Panc1 (cell line): Measurements from ENCODE around the gene TMEM201. TPM values are rescaled to one million over a fixed set of nuclear protein-coding genes. Genes with fewer than 3 reads are reported as not detected.

Experiments
- ATAC-seq: fragments of 200-7000 bp; cut with Tn5 transposase; 2 replicates; pipeline ENCODE4 v1.9.1; 2020; ENCODE audit warnings: mild to moderate bottlenecking, moderate library complexity
- BruUV-seq: library from RNA; stranded (reverse); fragments of 400-500 nt; replicated peaks from 2 replicates; lab custom pipeline; 2021; lab: Mats Ljungman, UMichigan
- CTCF ChIA-PET: fragments of 300-600 bp; sonication (Branson Sonifier 250); formaldehyde crosslinking; loops from one replicate; lab custom pipeline; 2022; ENCODE audit warnings: antibody characterized with exemption; lab: Charles Lee
- POLR2A ChIA-PET: fragments of 300-600 bp; sonication (Branson Sonifier 250); formaldehyde crosslinking; loops from one replicate; lab custom pipeline; 2022; ENCODE audit warnings: antibody characterized with exemption; lab: Charles Lee
- DNase-seq: peaks from one replicate; pipeline ENCODE4 v3.0.0-alpha.2; 2010; ENCODE audit warnings: low read depth, low spot score
- H3K27ac ChIP-seq: 2 replicates; pipeline ENCODE4 v1.5.1; 2011; ENCODE audit warnings: mild to moderate bottlenecking, low read length, inconsistent platforms
- H3K27me3 ChIP-seq: fragments of 200-500 bp; sonication (Bioruptor generic); 2 replicates; pipeline ENCODE4 v1.6.0; 2014; ENCODE audit warnings: low read length, inconsistent platforms; ENCODE audit not compliant: control insufficient read depth, insufficient read depth
- H3K36me3 ChIP-seq: fragments of 200-500 bp; sonication (Bioruptor generic); 2 replicates; pipeline ENCODE4 v1.5.1; 2014; ENCODE audit warnings: inconsistent platforms, mild to moderate bottlenecking, low read length, moderate library complexity; ENCODE audit not compliant: control insufficient read depth, insufficient read depth
- H3K4me1 ChIP-seq: 2 replicates; pipeline ENCODE4 v1.5.1; 2011; ENCODE audit warnings: inconsistent platforms, mild to moderate bottlenecking, low read length, moderate library complexity; ENCODE audit not compliant: control insufficient read depth, insufficient read depth
- H3K4me3 ChIP-seq, 2 experiments: 2 replicates each; pipeline ENCODE4 v1.5.1; 2011 to 2012; ENCODE audit warnings: low read depth in 2 of 2, low read length in 2 of 2, mild to moderate bottlenecking in 2 of 2, inconsistent platforms in 1 of 2, moderate library complexity in 1 of 2
- H3K9me3 ChIP-seq: fragments of 200-500 bp; sonication (Bioruptor generic); 2 replicates; pipeline ENCODE4 v1.5.1; 2014; ENCODE audit warnings: low read depth, mild to moderate bottlenecking, inconsistent platforms, low read length, moderate library complexity; ENCODE audit not compliant: control insufficient read depth, insufficient read depth
- CTCF ChIP-seq: fragments of 450-650 bp; IDR thresholded peaks from 2 replicates; pipeline ENCODE4 v1.5.1; 2017; ENCODE audit warnings: mild to moderate bottlenecking
- POLR2AphosphoS5 ChIP-seq: IDR thresholded peaks from 2 replicates; pipeline ENCODE4 v1.6.1; 2012; ENCODE audit warnings: mild to moderate bottlenecking, low read depth, low read length, moderate library complexity
- REST ChIP-seq, 2 experiments: IDR thresholded peaks; 2 replicates each; pipeline ENCODE4 v1.6.1; 2011 to 2012; ENCODE audit warnings: low read depth in 2 of 2, control low read depth in 1 of 2, low read length in 1 of 2, mild to moderate bottlenecking in 1 of 2, moderate library complexity in 1 of 2; ENCODE audit not compliant: insufficient read depth in 1 of 2
- SIN3A ChIP-seq: IDR thresholded peaks from 2 replicates; pipeline ENCODE4 v1.6.1; 2012; ENCODE audit warnings: low read depth, mild to moderate bottlenecking, low read length, moderate library complexity, borderline replicate concordance; ENCODE audit not compliant: insufficient read depth
- TCF7L2 ChIP-seq: IDR thresholded peaks from 2 replicates; pipeline ENCODE4 v1.6.1; 2011; ENCODE audit warnings: mild to moderate bottlenecking, low read depth, low read length, inconsistent platforms
- in situ Hi-C: cut with HindIII; loops from 2 replicates; pipeline ENCODE4 v1.10.0; 2016; ENCODE audit warnings: low sequenced_read_pairs, low pct_unique_long_range_greater_than_20kb
- intact Hi-C: fragments of 100-400 bp; cut with micrococcal nuclease; formaldehyde crosslinking; loops from one replicate; pipeline ENCODE4 v1.10.0; 2022; ENCODE audit not compliant: unreplicated experiment
- total RNA-seq: library from RNA; stranded (reverse); gene quantifications from one replicate; pipeline ENCODE4 v1.2.1, GENCODE V29; 2021; ENCODE audit not compliant: unreplicated experiment

The TMEM201 gene
- total RNA-seq, 1 experiment from 2014 or later = 26.5 TPM

GRCh38 chr1:9606458-9606857, 17.7 kb downstream of the TMEM201 start:
- H3K4me3 ChIP-seq = no peak overlapping the region
- no TSS peak for BruUV-seq
- TF ChIP-seq CTCF (no peak), TCF7L2 (no peak), SIN3A (no peak), POLR2AphosphoS5 (no peak), REST (IDR thresholded peaks at IDR 0.05; ENCODE audit: insufficient read depth in 1 of 2, low read depth in 2 of 2, low read length in 1 of 2) (no peak)
- in situ Hi-C loops = no loop called here
- no peak for ATAC-seq
- CTCF ChIA-PET = no interaction called here
- intact Hi-C loops = no loop called here
- DNase-seq = no peak
- H3K9me3 ChIP-seq = no peaks in the 10 kb centered on the region
- H3K27ac ChIP-seq = no peak overlapping the region
- no peaks in the 10 kb centered on the region for H3K27me3 ChIP-seq
- no peaks in the 10 kb centered on the region for H3K4me1 ChIP-seq
- no peaks in the 10 kb centered on the region; the same call in 1 of the 2 replicates for H3K36me3 ChIP-seq
- POLR2A ChIA-PET = interaction anchor here (0.6 kb wide), 1 partner anchor 508 kb away, joined by 7 read pairs; no protein-coding TSS in a partner anchor

GRCh38 chr1:9606948-9607347, 18.2 kb downstream of the TMEM201 start:
- Histone ChIP-seq H3K4me3 (no peak overlapping the region), H3K27me3 (no peaks in the 10 kb centered on the region), H3K36me3 (no peaks in the 10 kb centered on the region; the same call in 1 of the 2 replicates), H3K27ac (no peak overlapping the region), H3K4me1 (no peaks in the 10 kb centered on the region), H3K9me3 (no peaks in the 10 kb centered on the region)
- intact Hi-C loops = no loop called here
- in situ Hi-C loops = no loop called here
- ATAC-seq = no peak
- TF ChIP-seq SIN3A (no peak), CTCF (no peak), POLR2AphosphoS5 (no peak), TCF7L2 (no peak), REST (IDR thresholded peaks at IDR 0.05; ENCODE audit: insufficient read depth in 1 of 2, low read depth in 2 of 2, low read length in 1 of 2) (no peak)
- BruUV-seq = no TSS peak
- DNase-seq = no peak
- POLR2A ChIA-PET = no interaction called here
- CTCF ChIA-PET = no interaction called here
